NCI-H2227 treated with DMSO at 0.1 percent for 48 hours (cell line): ENCODE measurements around the gene NTF3.
"Not testable (repeated sequence)": the region's sequence is repeated elsewhere in the genome, so short reads cannot be mapped to it uniquely, and the experiment has no call there.

Experiments
- DNase-seq: peaks from one replicate; lab custom pipeline; 2025; lab: John Stamatoyannopoulos, UW

The NTF3 gene

GRCh38 chr12:5534426-5535199 lies 102.7 kb downstream of the NTF3 start:
- DNase-seq: no peak

- no peak for DNase-seq
Observed at GRCh38 chr12:5535541-5535940, 103.6 kb downstream of the NTF3 start.

GRCh38 chr12:5537026-5537615 lies 105.2 kb downstream of the NTF3 start:
- DNase-seq: not testable (repeated sequence)

- no peak for DNase-seq
Observed at GRCh38 chr12:5537771-5538170, 105.9 kb downstream of the NTF3 start.
